Astrocyte of the cerebellum (primary cell): ENCODE data around the gene KCNMB2.

Source experiments
- DNase-seq: peaks from one replicate; pipeline ENCODE4 v3.0.0-alpha.2; 2011; ENCODE audit warnings: low read depth
- H3K4me3 ChIP-seq: 2 replicates; pipeline ENCODE4 v1.5.1; 2011; ENCODE audit warnings: mild to moderate bottlenecking, low read depth, low read length, moderate library complexity
- CTCF ChIP-seq: IDR thresholded peaks from 2 replicates; pipeline ENCODE4 v1.5.1; 2012; ENCODE audit warnings: low read length, low read depth, moderate library complexity, mild to moderate bottlenecking; ENCODE audit errors: missing control alignments
- in situ Hi-C: cut with HindIII; loops from 2 replicates; pipeline ENCODE4 v1.10.0; 2017; ENCODE audit warnings: low sequenced_read_pairs

KCNMB2 gene

GRCh38 chr3:178536211-178537079, at the start of gene KCNMB2:
KCNMB2 (plus strand) TSS chr3:178536436.
- in situ Hi-C loops, result no loop called here
- DNase-seq, result no peak
- H3K4me3 ChIP-seq, result peak within 1 kb of the TSS; percentile 45
- no peak for TF ChIP-seq CTCF

- no peak for DNase-seq
- no peak overlapping the region for H3K4me3 ChIP-seq
- TF ChIP-seq CTCF, result no peak
- in situ Hi-C loops, result no loop called here
Observed at GRCh38 chr3:178486903-178487302, 49.3 kb upstream of the KCNMB2 start.

GRCh38 chr3:178487752-178488151, 48.5 kb upstream of the KCNMB2 start:
- TF ChIP-seq CTCF, result no peak
- DNase-seq, result no peak
- no peak overlapping the region for H3K4me3 ChIP-seq
- in situ Hi-C loops, result no loop called here

GRCh38 chr3:178491751-178492150, 44.5 kb upstream of the KCNMB2 start:
- TF ChIP-seq CTCF, result no peak
- no peak for DNase-seq
- in situ Hi-C loops, result no loop called here
- H3K4me3 ChIP-seq, result no peak overlapping the region

- in situ Hi-C loops, result no loop called here
Observed at GRCh38 chr3:178492491-178492890, 43.7 kb upstream of the KCNMB2 start.

GRCh38 chr3:178494386-178494785, 41.9 kb upstream of the KCNMB2 start:
- no peak for DNase-seq
- in situ Hi-C loops, result no loop called here
- H3K4me3 ChIP-seq, result no peak overlapping the region
- TF ChIP-seq CTCF, result no peak

More at GRCh38 chr3:178492491-178492890, 43.7 kb upstream of the KCNMB2 start:
- no peak for DNase-seq
- H3K4me3 ChIP-seq, result no peak overlapping the region
- TF ChIP-seq CTCF, result no peak
